A549 (cell line): ENCODE results near the gene ASIC2.

Source experiments
- BHLHE40 ChIP-seq: IDR thresholded peaks from 2 replicates; pipeline ENCODE4 v1.6.1; 2012; ENCODE audit warnings: low read depth, low read length, inconsistent platforms
- CTCF ChIP-seq: fragments of >200 bp; sonication (Bioruptor Twin); formaldehyde crosslinking; IDR thresholded peaks from 3 replicates; pipeline ENCODE4 v1.5.1; 2016
- FOSL2 ChIP-seq, 2 experiments: fragments of 450-650 bp in 1 of 2; fragments of >200 bp in 1 of 2; sonication (Bioruptor Twin) in 1 of 2; formaldehyde crosslinking; IDR thresholded peaks; 2 replicates each; pipeline versions ENCODE4 v1.5.0 to v1.6.1; 2016 to 2020; ENCODE audit warnings: mild to moderate bottlenecking in 1 of 2, moderate library complexity in 1 of 2
- HMGXB4 ChIP-seq: fragments of 250-450 bp; sonication (Bioruptor Pico); IDR thresholded peaks from 2 replicates; pipeline ENCODE4 v1.5.0; 2021; ENCODE audit warnings: mild to moderate bottlenecking, moderate library complexity, borderline replicate concordance
- JUN ChIP-seq, 2 experiments: fragments of >200 bp; sonication (Bioruptor Twin); formaldehyde crosslinking; IDR thresholded peaks; 2 replicates in 1 of 2; 3 replicates in 1 of 2; pipeline ENCODE4 v1.6.1; 2016 to 2017
- POLR2A ChIP-seq: IDR thresholded peaks from 2 replicates; pipeline ENCODE4 v1.6.1; 2012; ENCODE audit warnings: mild to moderate bottlenecking, low read length

GRCh38 chr17:33073416-33073815, 219.7 kb downstream of the ASIC2 start:
- no peak for TF ChIP-seq HMGXB4 (CRISPR knock-in tag)
- no peak for TF ChIP-seq FOSL2 (IDR thresholded peaks at IDR 0.05)
- TF ChIP-seq FOSL2 (CRISPR knock-in tag; IDR thresholded peaks at IDR 0.05): no peak
- TF ChIP-seq BHLHE40: no peak
- no peak for TF ChIP-seq POLR2A
- no peak for TF ChIP-seq CTCF
- no peak for TF ChIP-seq JUN (IDR thresholded peaks at IDR 0.05)
